Measurements from ENCODE around the gene GNGT2.

The GNGT2 gene

GRCh38 chr17:49209061-49209571 is 1.3 kb downstream of the GNGT2 start:
- DNase-seq (ENCODE audit: extremely low read depth, insufficient read length), result no peak
- Histone ChIP-seq H3K36me3 (ENCODE audit: control insufficient read depth, insufficient read depth, low read length) (peaks cover 1% of the 10 kb centered on the region; the same call in 1 of the 2 replicates), H3K4me3 (replicated peaks; ENCODE audit: low read depth, low read length) (no peak overlapping the region), H3K27me3 (replicated peaks; ENCODE audit: control insufficient read depth, insufficient read depth, low read length) (no peaks in the 10 kb centered on the region)
- no peak for TF ChIP-seq CTCF (IDR thresholded peaks at IDR 0.05; ENCODE audit: insufficient read depth, low read length, poor library complexity, severe bottlenecking)

GRCh38 chr17:49204516-49204915 is 5.9 kb downstream of the GNGT2 start:
- no peaks in the 10 kb centered on the region for H3K27me3 ChIP-seq (replicated peaks; ENCODE audit: control insufficient read depth, insufficient read depth, low read length)
- H3K36me3 ChIP-seq (ENCODE audit: control insufficient read depth, insufficient read depth, low read length), result peaks cover 3% of the 10 kb centered on the region
- H3K4me3 ChIP-seq (replicated peaks; ENCODE audit: low read depth, low read length), result no peak overlapping the region
- DNase-seq (ENCODE audit: extremely low read depth, insufficient read length), result no peak
- no peak for TF ChIP-seq CTCF (IDR thresholded peaks at IDR 0.05; ENCODE audit: insufficient read depth, low read length, poor library complexity, severe bottlenecking)

- TF ChIP-seq CTCF (IDR thresholded peaks at IDR 0.05; ENCODE audit: insufficient read depth, low read length, poor library complexity, severe bottlenecking), result no peak
- no peak for DNase-seq (ENCODE audit: extremely low read depth, insufficient read length)
- H3K36me3 ChIP-seq (ENCODE audit: control insufficient read depth, insufficient read depth, low read length), result peaks cover 3% of the 10 kb centered on the region
- no peak overlapping the region for H3K4me3 ChIP-seq (replicated peaks; ENCODE audit: low read depth, low read length)
- H3K27me3 ChIP-seq (replicated peaks; ENCODE audit: control insufficient read depth, insufficient read depth, low read length), result no peaks in the 10 kb centered on the region
These were observed 6.6 kb downstream of the GNGT2 start for GRCh38 chr17:49203796-49204195.

GRCh38 chr17:49201481-49201927 is 8.9 kb downstream of the GNGT2 start:
- Histone ChIP-seq H3K4me3 (replicated peaks; ENCODE audit: low read depth, low read length) (no peak overlapping the region), H3K27me3 (replicated peaks; ENCODE audit: control insufficient read depth, insufficient read depth, low read length) (no peaks in the 10 kb centered on the region), H3K36me3 (ENCODE audit: control insufficient read depth, insufficient read depth, low read length) (peaks cover 2% of the 10 kb centered on the region)
- no peak for DNase-seq (ENCODE audit: extremely low read depth, insufficient read length)
- TF ChIP-seq CTCF (IDR thresholded peaks at IDR 0.05; ENCODE audit: insufficient read depth, low read length, poor library complexity, severe bottlenecking), result no peak

GRCh38 chr17:49200423-49201083 is 9.8 kb downstream of the GNGT2 start:
- no peak overlapping the region for H3K4me3 ChIP-seq (replicated peaks; ENCODE audit: low read depth, low read length)
- no peak for TF ChIP-seq CTCF (IDR thresholded peaks at IDR 0.05; ENCODE audit: insufficient read depth, low read length, poor library complexity, severe bottlenecking)
- no peaks in the 10 kb centered on the region for H3K27me3 ChIP-seq (replicated peaks; ENCODE audit: control insufficient read depth, insufficient read depth, low read length)
- H3K36me3 ChIP-seq (ENCODE audit: control insufficient read depth, insufficient read depth, low read length), result peaks cover 2% of the 10 kb centered on the region
- no peak for DNase-seq (ENCODE audit: extremely low read depth, insufficient read length)

All from GM06990 (cell line).